Spleen (tissue), 7 donors: Measurements from ENCODE around the gene KRTAP4-11.

Experiments used
- CTCF ChIP-seq, 11 experiments: fragments of 200-600 bp in 7 of 11; fragments of 450-650 bp in 4 of 11; sonication (generic) in 4 of 11; IDR thresholded peaks in 8 of 11; conservative IDR thresholded peaks in 3 of 11; 1 replicate in 7 of 11; 2 replicates in 4 of 11; pipeline versions ENCODE4 v1.4.0 to v1.8.0; 2016 to 2021; ENCODE audit warnings: antibody characterized with exemption in 11 of 11, inconsistent platforms in 4 of 11, mild to moderate bottlenecking in 1 of 11
- POLR2A ChIP-seq, 3 donors: fragments of 450-650 bp; IDR thresholded peaks; one replicate each; pipeline ENCODE4 v1.5.1; 2017; ENCODE audit warnings: antibody characterized with exemption in 3 of 3, mild to moderate bottlenecking in 1 of 3
- POLR2AphosphoS5 ChIP-seq, 3 donors: sonication (generic); formaldehyde crosslinking; IDR thresholded peaks; one replicate each; pipeline ENCODE4 v1.5.1; 2017; ENCODE audit warnings: antibody characterized with exemption in 3 of 3
- donor health status: DM: no; HTN: no; CAD: no; lungs with moderate emphysema.
- donor health status: DM: no; HTN: no; CAD: no.
- donor health status: DM: no; HTN: no; CAD: no.

GRCh38 chr17:41076788-41077187 is 41.4 kb downstream of the KRTAP4-11 start:
- TF ChIP-seq POLR2A (IDR thresholded peaks at IDR 0.05) (no peak), CTCF (IDR thresholded peaks at IDR 0.05 in 8 of 11, conservative IDR thresholded peaks at IDR 0.05 in 3 of 11) (no peak), POLR2AphosphoS5 (IDR thresholded peaks at IDR 0.05) (no peak)
